ENCODE results near the gene THSD7A.

- no peak for TF ChIP-seq POLR2AphosphoS5 (IDR thresholded peaks at IDR 0.05; ENCODE audit: low read depth, low read length)
- TF ChIP-seq POLR2A (IDR thresholded peaks at IDR 0.05; ENCODE audit: low read depth, low read length), result no peak
- TF ChIP-seq TAF1 (IDR thresholded peaks at IDR 0.05; ENCODE audit: borderline replicate concordance, low read depth, low read length), result no peak
Measured at GRCh38 chr7:11527707-11528106, 304.3 kb downstream of the THSD7A start.

Data from GM12892 (cell line).